HG02981 (cell line): ENCODE measurements around the gene MRPS24.
"Not testable (repeated sequence)": the region's sequence is repeated elsewhere in the genome, so short reads cannot be mapped to it uniquely, and the experiment has no call there.

Experiments
- ATAC-seq: cut with Tn5 transposase; IDR thresholded peaks from one replicate; pipeline ENCODE4 v1.9.1; 2021; ENCODE audit warnings: mild to moderate bottlenecking, moderate library complexity; ENCODE audit not compliant: unreplicated experiment

The MRPS24 gene

DNA sequence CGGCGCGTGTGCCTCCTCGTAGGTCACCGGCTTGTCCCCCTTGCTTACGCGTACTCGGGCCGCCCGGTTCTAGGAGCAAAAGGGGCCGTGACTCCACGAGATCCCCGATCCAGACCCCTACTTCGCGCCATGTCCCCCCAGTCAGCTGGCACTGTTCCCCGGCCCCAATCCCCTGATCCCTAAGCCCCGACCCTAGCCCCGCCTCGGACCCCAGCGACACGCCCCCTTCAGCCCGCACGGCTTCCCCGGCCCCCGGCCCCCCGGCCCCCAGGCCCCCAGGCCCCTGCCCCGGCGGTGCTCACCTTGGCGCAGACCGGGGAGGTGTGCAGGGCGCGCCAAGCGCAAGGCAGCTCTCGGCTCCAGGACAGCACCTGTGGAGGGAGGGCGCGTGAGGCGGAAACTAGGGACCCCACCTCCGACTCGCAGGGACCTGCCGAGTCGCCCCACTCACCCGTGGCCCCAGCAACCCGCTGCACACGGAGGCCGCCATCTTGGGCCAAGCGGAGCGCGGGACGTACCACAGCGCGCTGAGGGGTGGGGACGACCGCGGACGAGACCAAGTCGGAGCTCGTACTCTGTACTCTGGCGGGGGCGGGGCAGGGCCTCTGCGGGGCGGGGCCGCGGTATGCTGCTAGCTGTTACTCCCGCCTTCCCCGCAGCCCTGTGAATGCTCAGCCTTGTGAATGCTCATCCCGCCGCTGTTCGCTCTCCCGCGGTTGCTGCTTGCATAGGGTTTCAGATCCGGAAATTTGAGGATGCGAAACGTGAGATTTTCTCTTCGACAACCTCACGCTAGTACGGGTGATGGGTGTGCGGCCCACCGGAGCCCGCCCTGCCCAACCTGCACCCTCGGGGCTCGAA, at the start of gene MRPS24:
Gene MRPS24, minus strand, starts transcription at position 512 of the 861 bp plus-strand sequence. Its CDS starts 22 bp downstream, at position 490.
- ATAC-seq: peak; percentile 90

- ATAC-seq: no peak
Measured at GRCh38 chr7:43915907-43916306, 46.6 kb upstream of the MRPS24 start.

DNA sequence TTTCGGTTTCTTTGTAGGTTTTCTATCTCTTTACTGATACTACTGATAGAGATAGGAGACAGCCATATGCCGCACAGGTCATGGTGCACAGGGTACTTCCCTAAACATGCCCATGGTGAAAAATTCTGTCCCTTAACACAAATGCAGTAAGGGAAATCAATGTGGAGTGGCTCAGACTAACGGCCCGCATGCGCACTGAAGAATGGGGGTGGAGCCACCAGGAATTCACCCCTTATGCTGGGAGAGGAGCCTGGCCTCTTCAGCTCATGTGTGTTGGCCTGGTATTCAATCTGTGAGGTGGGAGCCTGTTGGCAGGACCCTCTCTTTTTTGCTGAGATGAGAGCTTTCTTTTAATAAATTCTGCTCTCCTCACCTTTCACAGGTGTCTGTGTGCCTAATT, 45.5 kb upstream of the MRPS24 start:
- no peak for ATAC-seq

DNA sequence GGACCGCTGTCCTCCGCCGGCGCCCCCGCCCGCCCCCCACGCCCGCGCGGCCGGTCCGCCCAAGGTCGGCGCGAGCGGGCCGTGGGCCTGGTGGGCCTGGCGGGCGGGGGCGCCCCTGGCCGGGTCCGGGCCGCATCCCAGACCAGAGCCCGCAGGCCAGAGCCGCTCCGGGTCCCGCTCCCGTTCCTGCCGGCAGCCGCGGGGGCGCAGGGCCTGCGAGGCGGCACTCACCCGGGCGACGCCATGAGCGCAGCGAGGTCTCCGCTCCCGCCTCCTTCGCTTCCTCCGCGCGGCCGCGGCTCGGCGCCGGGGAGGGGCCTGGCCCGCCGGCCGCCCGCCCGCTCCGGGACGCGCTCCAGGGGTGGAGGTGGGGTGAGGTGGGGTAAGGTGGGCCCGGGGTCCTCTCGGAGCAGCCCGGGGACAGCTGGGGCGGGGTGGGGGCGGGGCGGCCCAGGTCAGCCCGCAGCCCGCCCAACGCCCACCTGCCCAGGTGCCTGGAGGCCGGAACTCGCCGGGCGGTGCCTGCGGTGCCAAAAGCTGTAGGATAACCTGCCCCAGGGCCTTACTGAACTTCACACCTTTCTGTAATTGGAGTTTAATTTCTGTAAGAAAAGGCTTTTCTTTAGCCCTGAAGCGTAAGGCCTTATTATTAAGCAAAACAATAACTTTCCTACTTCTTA, 37.2 kb upstream of the MRPS24 start, which contains the start of gene URGCP:
Gene URGCP, minus strand, starts transcription at position 266 of the 680 bp plus-strand sequence. Its CDS starts 21 bp downstream, at position 245.
- peak; percentile 87 for ATAC-seq

DNA sequence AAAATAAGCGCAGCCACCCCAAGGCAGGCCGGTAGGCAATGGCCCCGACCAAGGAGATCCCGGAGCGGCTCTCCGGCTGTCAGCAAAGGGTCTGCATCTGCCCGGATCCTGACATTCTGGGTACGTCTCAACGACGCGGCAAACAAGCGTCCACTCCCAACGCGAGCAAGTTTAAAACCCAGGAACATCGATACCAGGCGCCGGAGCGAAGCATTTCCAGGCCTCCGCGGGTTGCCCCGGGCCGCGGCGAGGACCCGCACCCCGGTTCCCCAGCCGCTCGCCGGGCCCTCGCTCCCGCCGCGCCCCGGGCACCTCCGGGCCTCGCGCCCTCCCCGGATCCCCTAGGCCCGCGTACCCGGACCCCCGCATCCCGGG, 36.6 kb upstream of the MRPS24 start:
- ATAC-seq: peak; percentile 40

DNA sequence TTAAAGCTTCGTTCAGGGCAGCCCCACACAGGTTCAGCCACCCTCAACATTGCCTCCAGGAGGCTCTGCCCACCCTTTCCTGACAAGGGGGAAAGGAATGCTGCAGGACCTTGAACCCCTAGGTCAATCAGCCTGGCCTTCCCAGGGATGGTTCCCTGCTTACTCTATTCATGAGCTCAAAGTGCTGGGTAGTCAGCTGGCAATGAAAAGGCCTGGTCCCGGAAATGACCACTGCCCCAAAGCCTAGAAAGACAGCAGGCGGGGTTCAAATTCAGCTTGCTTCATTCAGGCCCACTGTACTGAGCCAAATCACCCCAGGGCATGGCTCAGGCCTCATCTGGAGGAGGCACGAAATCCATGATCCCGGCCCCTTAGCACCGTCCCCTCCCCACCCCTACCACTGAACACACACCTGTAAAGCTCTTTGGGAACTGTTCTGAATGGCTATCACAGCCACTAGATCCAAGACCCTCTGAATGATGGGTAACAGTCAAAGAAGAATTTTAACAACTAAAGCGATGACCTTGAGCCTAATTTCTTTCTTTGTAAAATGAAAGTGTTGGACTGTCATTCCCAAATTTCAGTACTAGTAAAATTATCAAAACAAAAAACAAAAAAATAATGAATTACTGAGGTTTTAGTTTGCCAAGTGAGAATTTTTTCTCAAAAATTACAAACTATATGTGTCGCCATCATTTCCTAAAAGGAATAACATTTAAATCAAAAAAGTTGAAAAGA, 36.1 kb upstream of the MRPS24 start:
- ATAC-seq: no peak

- ATAC-seq: no peak
Measured at GRCh38 chr7:43904533-43905208, 35.4 kb upstream of the MRPS24 start.

- no peak for ATAC-seq
Measured at GRCh38 chr7:43902542-43903054, 33.3 kb upstream of the MRPS24 start.

GRCh38 chr7:43898571-43898970, 29.3 kb upstream of the MRPS24 start:
- not testable (repeated sequence) for ATAC-seq

DNA sequence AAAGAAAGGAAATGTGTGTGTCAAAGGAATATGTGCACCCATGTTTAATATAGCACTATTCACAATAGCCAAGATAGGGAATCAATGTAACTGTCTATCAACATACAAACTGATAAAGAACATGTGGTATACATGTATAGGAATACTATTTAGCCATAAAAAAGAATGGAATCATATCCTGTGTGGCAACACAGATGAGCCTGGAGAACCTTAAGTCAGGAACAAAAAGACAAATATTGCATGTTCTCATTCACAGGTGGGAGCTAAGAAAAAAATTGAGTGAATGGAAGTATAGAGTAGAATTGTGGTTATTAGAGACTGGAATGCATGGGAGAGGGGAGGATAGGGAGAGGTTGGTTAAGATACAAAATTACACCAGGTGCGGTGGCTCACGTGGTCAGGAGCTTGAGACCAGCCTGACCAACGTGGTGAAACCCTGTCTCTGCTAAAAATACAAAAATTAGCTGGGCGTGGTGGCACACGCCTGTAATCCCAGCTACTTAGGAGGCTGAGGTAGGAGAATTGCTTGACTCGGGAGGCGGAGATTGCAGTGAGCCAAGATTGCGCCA, 26.6 kb upstream of the MRPS24 start:
- ATAC-seq: no peak

- no peak for ATAC-seq
Measured at GRCh38 chr7:43891069-43891955, 22.0 kb upstream of the MRPS24 start.

DNA sequence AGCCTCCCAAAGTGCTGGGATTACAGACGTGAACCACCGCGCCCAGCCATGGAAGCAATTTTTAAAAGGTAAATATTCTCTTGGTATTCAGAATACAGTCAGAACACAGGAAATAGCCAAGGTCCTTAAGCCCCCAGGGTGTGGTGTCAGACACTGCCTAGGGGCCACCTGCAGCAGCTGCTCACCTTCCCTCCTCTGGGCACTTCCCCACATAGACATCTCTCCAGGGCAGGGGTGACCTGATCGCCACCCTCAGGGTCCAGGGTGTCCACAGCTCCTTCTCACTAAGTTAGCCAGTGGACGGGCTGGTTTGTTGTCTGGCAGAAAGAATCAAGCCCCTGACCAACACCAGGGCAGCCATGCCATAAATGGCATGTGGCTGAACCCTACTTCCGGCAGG, 21.2 kb upstream of the MRPS24 start:
- no peak for ATAC-seq

DNA sequence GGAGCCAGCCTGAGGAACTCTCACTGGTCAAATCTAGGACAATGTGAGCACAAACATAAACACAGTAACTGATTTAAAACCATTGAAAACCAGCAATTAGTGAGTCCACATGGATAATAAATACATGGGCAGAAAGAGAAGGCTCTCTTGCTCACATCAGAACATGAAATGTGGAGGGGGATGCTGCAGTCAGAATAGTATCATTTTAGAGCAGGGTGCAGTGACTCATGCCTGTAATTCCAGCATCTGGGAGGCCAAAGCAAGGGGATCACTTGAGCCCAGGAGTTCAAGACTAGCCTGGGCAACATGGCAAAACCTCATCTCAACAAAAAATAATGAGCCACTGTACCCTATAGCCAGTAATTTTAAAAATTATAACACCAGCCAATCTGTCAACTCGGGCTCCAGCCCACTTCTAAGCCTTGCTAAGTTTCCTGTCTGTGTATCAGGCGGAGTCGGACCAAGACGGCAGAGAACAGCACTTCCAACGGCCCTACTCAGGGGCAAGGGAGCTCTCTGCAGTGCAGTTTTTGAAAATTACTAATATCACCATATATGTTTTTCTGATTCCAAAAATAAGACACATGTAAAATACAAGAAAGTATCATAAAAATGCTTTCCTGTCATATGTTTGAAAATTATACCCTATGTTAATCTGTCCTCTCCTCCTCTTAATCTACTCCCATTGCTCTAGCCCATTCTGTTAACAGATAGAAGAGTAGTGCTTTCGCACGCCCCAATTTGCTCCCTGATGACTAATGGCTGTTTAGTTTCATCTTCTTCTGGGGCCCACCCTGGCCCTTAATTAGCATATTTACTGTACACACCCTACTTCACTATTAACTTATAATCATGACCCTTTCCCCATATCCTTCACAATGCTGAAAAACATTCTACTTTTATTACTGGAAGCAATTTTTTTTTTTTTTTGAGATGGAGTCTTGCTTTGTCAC, 20.0 kb upstream of the MRPS24 start:
- ATAC-seq: no peak

DNA sequence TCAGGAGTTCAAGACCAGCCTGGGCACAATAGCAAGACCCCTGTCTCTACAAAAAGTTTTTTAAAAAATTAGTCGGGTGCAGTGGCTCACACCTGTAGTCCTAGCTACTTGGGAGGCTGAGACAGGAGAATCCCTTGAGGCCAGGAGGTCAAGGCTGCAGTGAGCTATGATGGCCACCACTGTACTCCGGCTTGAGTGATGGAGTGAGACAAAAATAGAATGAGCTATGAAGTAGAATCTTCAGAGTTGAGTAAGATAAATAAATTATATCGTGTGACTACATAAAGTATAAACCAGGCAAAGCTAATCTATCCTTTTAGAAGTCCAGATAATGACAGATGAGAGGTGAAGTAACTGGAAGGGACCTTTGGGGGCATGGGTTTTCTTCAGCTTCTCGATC, 15.3 kb upstream of the MRPS24 start:
- no peak for ATAC-seq

GRCh38 chr7:43884209-43884608, 14.9 kb upstream of the MRPS24 start:
- no peak for ATAC-seq

DNA sequence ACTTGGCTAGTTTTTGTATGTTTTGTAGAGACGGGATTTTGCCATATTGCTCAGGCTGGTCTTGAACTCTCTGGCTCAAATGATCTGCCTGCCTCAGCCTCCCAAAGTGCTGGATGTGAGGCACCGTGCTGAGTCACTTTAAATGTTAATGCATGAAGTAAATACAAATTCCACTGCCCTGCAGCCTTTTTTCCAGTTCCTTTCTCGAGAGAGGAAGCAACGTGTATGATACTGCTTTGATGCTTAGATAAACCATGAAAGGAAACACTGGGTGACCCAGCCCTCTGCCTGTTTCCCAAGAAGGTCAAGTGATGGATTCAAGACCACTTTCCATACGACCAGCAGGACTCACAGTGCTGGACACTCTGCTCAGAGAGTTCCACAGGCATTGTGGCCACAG, 11.3 kb upstream of the MRPS24 start:
- no peak for ATAC-seq

DNA sequence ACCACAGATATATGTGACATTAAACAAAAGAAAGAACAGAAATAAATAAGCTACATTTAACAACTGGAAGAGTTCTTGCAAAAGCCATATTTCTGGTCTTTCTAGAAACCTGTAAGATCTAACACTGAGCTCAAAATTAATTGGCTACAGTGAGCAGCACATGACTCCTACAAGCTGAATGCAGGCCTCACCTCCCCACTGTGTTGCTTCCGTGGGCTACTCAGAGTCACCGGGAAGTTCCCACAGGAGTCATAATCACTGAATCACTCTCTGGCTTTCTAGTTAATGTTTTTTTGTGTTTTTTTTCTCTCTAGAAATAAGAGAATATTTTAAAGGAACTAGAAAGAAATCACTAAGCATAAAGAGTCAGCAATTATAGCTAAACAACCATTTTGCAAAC, 10.2 kb upstream of the MRPS24 start:
- ATAC-seq: no peak

DNA sequence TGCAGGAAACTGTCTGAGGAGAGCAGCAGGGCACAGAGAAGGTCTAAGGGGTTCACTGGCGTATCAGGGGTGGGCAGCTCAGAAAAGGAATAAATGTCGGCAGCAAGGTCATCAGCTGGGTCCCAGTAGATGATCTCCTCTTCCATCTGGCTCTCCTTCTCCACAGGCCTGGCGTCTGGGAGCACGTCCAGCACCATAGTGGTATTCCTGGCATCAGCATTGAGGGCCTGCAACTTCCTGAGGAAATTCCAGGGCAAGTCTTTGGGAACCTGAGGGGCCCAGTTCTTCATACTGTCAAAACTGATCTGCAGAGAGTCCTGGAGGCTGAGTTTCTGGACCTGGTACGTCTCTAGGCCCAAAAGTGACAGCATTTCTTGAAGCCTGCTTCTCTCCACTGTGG, 9.6 kb upstream of the MRPS24 start:
- ATAC-seq: no peak
